Bone marrow (tissue), 2 donors: Measurements from ENCODE around the gene RAD51B.

Source experiments
- DNase-seq, 2 donors: peaks; one replicate each; lab custom pipeline; 2025; lab: John Stamatoyannopoulos, UW

RAD51B gene

GRCh38 chr14:67835596-67835995 lies 16.0 kb downstream of the RAD51B start:
- DNase-seq: no peak

GRCh38 chr14:67837011-67837624 lies 17.5 kb downstream of the RAD51B start:
- DNase-seq: peak in 1 of 2 donors; percentile 58

DNA sequence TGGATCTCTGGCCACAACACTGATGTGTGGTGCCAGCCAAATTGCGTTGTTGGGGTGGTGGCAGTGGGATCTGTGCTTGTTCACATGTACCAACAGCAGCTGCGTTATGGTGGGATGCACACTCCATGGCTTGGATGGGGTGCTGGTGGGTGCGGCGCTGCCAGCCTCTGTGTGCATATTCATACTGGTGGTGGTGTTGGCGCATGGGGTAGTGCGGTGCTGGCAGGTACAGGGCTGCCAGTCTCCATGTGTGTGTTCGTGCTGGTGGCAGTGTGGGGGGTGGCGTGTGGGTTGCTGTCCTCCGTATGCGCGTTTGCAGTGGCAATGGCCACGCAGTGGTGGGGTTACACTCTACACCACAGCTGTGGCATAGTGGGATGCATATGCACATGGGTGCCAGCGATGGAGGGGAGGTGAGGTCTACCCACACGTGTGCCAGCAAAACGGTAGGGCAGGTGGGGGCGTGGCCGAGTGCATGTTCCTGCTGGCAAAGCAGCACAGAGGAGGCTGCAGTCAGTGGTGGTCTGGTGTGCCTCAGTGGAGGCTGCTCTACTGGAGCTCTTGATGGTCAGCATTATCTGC lies 26.5 kb downstream of the RAD51B start:
- no peak for DNase-seq

- DNase-seq: no peak
These were observed 30.7 kb downstream of the RAD51B start for GRCh38 chr14:67850066-67850830.

DNA sequence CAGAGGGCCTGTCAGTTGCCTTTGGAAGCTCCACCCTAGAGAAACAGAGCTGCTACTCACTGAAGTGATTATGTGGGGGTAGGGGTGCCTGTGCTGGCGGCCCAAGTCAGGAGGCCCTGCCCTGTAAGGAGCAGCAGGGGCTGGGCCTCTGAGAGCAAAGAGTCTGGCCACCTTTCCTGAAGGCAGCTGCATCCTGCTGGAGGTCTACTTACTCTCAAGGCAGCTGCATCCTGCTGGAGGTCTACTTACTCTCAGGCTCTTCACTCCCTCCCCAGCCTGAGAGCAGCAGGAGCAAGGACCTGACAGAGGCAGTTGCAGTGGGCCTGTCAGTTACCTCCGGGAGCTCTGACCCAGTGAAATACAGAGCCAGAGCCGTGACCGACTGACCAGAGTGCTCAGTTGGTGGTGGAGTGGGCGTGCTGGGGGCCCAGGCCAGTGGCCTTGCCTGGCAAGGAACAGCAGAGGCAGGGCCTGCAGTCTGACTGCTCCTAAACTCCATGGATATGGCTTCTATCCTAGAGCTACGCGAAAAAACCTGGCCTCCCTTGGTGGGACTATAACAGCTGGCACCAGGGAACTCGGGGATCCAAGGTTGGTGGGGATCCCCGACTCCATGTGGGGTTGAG lies 32.3 kb downstream of the RAD51B start:
- DNase-seq: peak in 1 of 2 donors; percentile 70

DNA sequence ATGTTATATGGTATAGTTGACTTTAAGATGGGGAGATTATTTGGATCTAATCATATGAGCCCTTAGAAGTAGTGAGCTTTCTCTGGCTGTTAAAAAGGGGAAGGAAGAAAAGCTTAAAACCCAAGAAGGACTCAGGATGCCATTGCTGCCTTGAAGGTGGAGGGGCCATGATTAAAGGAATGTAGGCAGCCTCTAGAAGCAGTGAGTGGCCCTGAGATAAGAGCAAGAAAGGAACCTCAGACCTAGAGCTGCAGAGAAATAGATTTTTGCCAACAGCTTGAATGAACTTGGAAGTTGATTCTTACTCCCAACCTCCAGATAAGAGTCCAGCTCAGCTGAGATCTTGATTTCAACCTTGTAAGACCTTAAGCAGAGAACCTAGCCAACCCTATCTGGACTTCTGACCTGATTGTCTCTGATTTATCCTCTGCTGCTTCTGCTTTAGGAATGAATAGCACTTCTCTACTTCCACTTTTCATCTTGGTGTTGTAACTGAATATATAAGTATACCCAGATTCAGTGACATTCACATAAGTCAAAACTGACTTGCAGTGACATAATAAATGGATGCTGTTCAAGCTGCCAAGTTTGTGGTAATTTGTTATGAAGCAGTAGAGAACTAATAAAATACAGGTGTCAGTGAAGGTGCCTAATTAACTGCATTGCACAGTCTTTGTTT lies 33.5 kb downstream of the RAD51B start:
- DNase-seq: peak in 1 of 2 donors; percentile 11

DNA sequence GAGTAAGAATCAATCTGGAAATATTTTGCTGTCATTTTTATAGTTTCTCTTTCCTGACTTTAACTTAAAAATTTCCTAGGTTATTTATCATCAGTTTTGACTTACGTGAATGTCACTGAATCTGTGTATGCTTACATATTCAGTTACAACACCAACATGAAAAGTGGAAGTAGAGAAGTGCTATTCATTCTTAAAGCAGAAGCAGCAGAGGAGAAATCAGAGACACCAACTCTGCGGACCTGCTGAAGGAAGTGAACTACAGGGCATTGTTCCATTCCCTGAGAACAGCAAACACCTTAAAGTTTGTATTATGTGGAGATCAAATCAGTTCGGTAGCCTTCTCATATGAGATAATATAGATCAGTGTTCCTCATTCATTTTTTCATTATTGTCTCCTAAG lies 34.1 kb downstream of the RAD51B start:
- DNase-seq: peak in 1 of 2 donors; percentile 28

DNA sequence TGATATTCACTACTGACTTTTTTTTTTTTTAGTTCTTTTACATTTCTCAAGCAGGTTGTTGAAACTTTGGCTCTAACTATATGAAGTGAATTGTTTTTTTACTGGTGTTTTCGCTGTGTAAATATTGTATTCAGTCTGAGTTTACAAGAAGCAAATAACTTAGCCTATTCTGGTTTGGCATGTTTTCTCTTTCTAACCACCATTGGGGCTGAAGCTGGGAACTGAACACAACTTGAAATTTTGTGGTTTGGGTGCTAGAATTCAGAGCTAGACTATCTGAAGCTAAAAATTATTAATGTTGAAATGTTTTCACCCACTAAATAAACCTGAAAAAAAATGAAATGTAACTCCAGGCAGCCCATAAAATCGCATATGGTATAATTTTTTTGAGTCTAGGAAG lies 37.2 kb downstream of the RAD51B start:
- DNase-seq: no peak

DNA sequence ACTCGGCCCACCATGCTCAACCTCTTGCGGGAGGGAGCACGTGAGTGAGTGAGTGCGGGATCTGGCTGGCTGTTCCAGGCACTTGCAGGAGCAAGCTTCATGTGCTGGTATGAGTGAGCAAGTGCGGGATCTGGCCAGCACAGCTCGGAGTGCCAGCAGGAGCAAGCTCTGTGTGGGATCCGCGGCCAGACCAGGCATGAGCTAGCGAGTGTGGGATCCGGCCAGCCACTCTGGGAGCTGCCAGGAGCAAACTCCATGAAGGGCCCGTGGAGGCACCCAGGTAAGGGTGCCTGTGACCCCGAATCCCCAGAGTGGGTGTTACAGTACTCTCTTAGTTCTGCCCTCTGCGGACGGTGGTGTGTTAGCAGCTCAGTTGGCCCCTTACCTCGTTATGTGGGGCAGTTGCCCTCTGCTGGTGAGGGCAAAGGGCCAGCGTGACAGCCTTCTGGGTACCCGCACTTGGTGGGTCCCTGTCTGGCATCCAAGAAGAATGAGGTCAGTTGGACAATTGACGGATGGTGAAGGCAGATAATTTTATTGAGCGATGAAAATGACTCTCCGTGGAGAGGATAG lies 38.3 kb downstream of the RAD51B start:
- no peak for DNase-seq

DNA sequence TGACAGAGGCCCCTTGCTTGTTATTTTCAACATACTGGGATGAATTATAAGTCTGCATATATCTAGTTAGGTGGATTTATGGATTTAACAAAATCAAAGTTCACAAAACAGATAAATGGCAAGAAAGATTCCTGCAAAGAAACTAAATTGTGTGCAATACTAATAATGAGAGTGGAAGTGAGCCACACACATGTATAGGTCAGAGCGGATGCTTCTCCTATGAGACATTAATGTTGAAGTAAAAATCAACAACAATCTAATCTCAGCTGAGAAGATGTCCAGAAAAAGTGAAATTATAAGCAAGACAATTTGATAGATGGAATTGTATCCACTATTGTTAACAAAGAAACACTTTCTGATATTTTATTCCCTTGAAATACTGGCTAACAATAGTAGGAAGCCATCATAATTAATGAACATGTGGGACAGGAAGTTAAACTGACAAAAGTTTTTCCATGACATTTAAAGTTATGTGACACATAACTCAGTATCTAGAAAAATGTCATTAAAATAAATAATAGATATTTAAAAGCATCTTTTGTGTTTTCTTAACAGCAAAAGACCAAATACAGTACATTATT lies 39.7 kb downstream of the RAD51B start:
- no peak for DNase-seq

DNA sequence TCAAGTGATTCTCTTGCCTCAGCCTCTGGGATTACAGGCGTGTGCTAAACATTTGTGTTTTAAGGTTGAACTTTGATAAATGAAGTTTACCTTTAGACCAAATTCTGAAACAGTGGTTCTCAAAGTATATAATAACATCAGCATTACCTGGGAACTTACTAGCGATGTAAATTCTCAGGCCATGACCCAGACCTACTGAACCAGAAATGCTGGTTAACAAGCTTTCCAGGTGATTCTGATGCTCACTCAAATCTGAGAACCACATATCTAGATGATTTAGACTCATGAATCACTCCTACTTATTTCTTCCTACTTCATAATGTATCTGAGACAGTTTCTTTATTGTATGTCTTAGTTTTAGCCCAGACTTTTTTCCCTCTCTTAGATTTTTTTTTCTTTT lies 43.6 kb downstream of the RAD51B start:
- DNase-seq: no peak

GRCh38 chr14:67875175-67876006 lies 55.8 kb downstream of the RAD51B start:
- no peak for DNase-seq

DNA sequence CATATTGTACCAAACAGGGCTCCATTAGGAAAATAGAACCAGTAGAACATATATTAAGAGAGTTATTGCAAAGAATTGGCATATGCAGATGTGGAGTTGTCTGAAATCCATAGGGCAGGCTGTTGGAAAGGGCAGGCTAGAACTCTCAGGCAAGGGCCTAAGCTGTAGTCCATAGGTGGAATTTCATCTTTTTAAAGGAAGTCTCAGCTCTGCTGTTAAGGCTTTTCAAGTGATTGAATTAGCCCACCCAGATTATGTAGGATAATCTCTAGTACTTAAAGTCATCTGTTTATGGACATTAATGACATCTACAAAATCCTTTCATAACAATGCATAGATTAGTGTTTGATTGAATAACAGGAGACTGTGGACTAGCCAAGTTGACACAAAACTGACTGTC lies 59.4 kb downstream of the RAD51B start:
- no peak for DNase-seq

DNA sequence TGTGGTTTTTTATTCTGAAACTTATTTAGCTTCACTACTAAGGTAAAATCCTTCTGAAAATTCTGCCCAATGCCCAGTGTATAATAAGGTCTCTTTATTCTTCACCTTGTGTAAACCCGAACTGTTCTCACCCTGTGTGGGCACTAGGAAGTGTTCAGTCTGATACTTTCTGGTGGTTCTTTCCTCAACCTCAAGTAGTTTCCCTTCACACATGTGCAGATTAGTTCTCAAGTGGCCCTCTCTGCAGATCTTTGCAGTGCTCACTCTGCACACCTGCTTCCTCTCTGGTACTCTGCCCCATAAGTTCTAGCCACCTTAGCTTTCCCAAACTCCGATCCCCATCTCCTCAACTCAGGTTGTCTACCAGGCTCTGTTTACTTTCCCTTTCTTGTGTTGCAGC lies 61.6 kb downstream of the RAD51B start:
- no peak for DNase-seq

GRCh38 chr14:67882986-67883555 lies 63.5 kb downstream of the RAD51B start:
- DNase-seq: peak in 1 of 2 donors; percentile 18

GRCh38 chr14:67883717-67884116 lies 64.1 kb downstream of the RAD51B start:
- DNase-seq: peak in 1 of 2 donors; percentile 26

GRCh38 chr14:67886191-67886590 lies 66.6 kb downstream of the RAD51B start:
- DNase-seq: no peak

DNA sequence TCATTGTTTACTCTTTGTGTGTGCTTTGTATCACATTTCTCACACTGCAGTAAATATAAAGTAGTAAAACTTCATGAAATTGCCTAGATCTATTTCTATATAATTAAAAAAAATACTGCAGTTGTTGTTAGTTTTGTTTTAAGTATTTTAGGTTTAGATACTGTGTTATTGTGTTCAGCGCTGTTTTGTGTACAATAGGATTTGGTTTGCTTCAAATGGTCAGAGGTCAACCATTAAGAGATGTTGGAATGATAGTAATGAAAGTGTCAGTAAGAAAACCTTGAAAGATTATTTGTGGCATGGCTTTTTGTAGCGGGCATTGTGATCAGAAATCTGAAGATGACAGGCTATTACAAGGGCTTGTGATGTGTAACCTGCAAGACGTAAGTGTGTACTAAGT lies 67.9 kb downstream of the RAD51B start:
- DNase-seq: no peak

GRCh38 chr14:67889455-67889854 lies 69.9 kb downstream of the RAD51B start:
- DNase-seq: no peak

GRCh38 chr14:67892466-67893100 lies 73.0 kb downstream of the RAD51B start:
- no peak for DNase-seq
